SK-N-SH treated with all-trans-retinoic acid at 6 μM for 48 hours (cell line): Measurements from ENCODE around the gene GTF2IRD1.
"Not testable (repeated sequence)": the region's sequence is repeated elsewhere in the genome, so short reads cannot be mapped to it uniquely, and the experiment has no call there.

Source experiments
- ATAC-seq: fragments of 200-7000 bp; cut with Tn5 transposase; 3 replicates; pipeline ENCODE4 v1.9.1; 2020; ENCODE audit warnings: mild to moderate bottlenecking, moderate library complexity
- ARNTL ChIP-seq: fragments of 450-650 bp; formaldehyde crosslinking; IDR thresholded peaks from 2 replicates; pipeline ENCODE4 v1.5.0; 2020; ENCODE audit warnings: low read depth, mild to moderate bottlenecking, moderate library complexity, borderline replicate concordance
- BACH2 ChIP-seq: fragments of 250-450 bp; sonication (Bioruptor Pico); IDR thresholded peaks from 2 replicates; pipeline ENCODE4 v1.9.0; 2021; ENCODE audit warnings: mild to moderate bottlenecking, borderline replicate concordance
- CSDC2 ChIP-seq: fragments of 250-450 bp; sonication (Bioruptor Pico); IDR thresholded peaks from 2 replicates; pipeline ENCODE4 v1.5.0; 2020; ENCODE audit warnings: mild to moderate bottlenecking, moderate library complexity
- ESRRG ChIP-seq: fragments of 250-450 bp; sonication (Bioruptor Pico); IDR thresholded peaks from 2 replicates; pipeline ENCODE4 v1.6.1; 2021; ENCODE audit warnings: mild to moderate bottlenecking
- GLIS3 ChIP-seq: fragments of 250-450 bp; sonication (Bioruptor Pico); IDR thresholded peaks from 2 replicates; pipeline ENCODE4 v1.5.0; 2020; ENCODE audit warnings: mild to moderate bottlenecking, moderate library complexity
- ISL1 ChIP-seq: fragments of 250-450 bp; sonication (Bioruptor Pico); IDR thresholded peaks from 2 replicates; pipeline ENCODE4 v2.1.2; 2022; ENCODE audit warnings: mild to moderate bottlenecking, moderate library complexity
- OSR1 ChIP-seq: fragments of 250-450 bp; sonication (Bioruptor Pico); IDR thresholded peaks from 2 replicates; pipeline ENCODE4 v1.8.0; 2022; ENCODE audit warnings: moderate library complexity, mild to moderate bottlenecking, inconsistent platforms
- PPARA ChIP-seq: fragments of 250-450 bp; sonication (Bioruptor Pico); IDR thresholded peaks from 2 replicates; pipeline ENCODE4 v1.5.0; 2020; ENCODE audit warnings: mild to moderate bottlenecking, borderline replicate concordance
- RARB ChIP-seq: fragments of 250-450 bp; sonication (Bioruptor Pico); IDR thresholded peaks from 2 replicates; pipeline ENCODE4 v1.8.0; 2021; ENCODE audit warnings: mild to moderate bottlenecking, moderate library complexity
- SNAI2 ChIP-seq: fragments of 250-450 bp; sonication (Bioruptor Pico); IDR thresholded peaks from 2 replicates; pipeline ENCODE4 v1.5.0; 2020; ENCODE audit warnings: mild to moderate bottlenecking, moderate library complexity
- TCF4 ChIP-seq: fragments of 250-450 bp; sonication (Bioruptor Pico); IDR thresholded peaks from 2 replicates; pipeline ENCODE4 v1.8.0; 2021; ENCODE audit warnings: mild to moderate bottlenecking, moderate library complexity, borderline replicate concordance
- TOX ChIP-seq: fragments of 250-450 bp; sonication (Bioruptor Pico); IDR thresholded peaks from 2 replicates; pipeline ENCODE4 v1.8.0; 2021; ENCODE audit warnings: mild to moderate bottlenecking, moderate library complexity, borderline replicate concordance
- ZC3H10 ChIP-seq: fragments of 250-450 bp; sonication (Bioruptor Pico); IDR thresholded peaks from 2 replicates; pipeline ENCODE4 v1.5.1; 2021; ENCODE audit warnings: mild to moderate bottlenecking, moderate library complexity
- ZFP3 ChIP-seq: fragments of 250-450 bp; sonication (Bioruptor Pico); IDR thresholded peaks from 2 replicates; pipeline ENCODE4 v1.5.0; 2020; ENCODE audit warnings: mild to moderate bottlenecking, moderate library complexity
- ZNF565 ChIP-seq: fragments of 450-650 bp; formaldehyde crosslinking; conservative IDR thresholded peaks from 2 replicates; pipeline ENCODE4 v1.5.0; 2020; ENCODE audit warnings: low read depth, mild to moderate bottlenecking, moderate library complexity
- ZNF70 ChIP-seq: fragments of 450-650 bp; formaldehyde crosslinking; IDR thresholded peaks from 2 replicates; pipeline ENCODE4 v1.5.0; 2020; ENCODE audit warnings: mild to moderate bottlenecking, moderate library complexity
- ZNF8 ChIP-seq: fragments of 450-650 bp; formaldehyde crosslinking; IDR thresholded peaks from 2 replicates; pipeline ENCODE4 v1.5.0; 2020; ENCODE audit warnings: mild to moderate bottlenecking, moderate library complexity
- TF ChIP-seq, protein P1 (sequence below): fragments of 250-450 bp; sonication (Bioruptor Pico); IDR thresholded peaks from 2 replicates; pipeline ENCODE4 v1.5.0; 2020; ENCODE audit warnings: mild to moderate bottlenecking, moderate library complexity
- TF ChIP-seq, protein P2 (sequence below): fragments of 250-450 bp; sonication (Bioruptor Pico); IDR thresholded peaks from 2 replicates; pipeline ENCODE4 v1.5.1; 2020; ENCODE audit warnings: low read depth, mild to moderate bottlenecking, moderate library complexity
- TF ChIP-seq, protein P3 (sequence below): fragments of 250-450 bp; sonication (Bioruptor Pico); IDR thresholded peaks from 2 replicates; pipeline ENCODE4 v1.8.0; 2021; ENCODE audit warnings: low read depth, mild to moderate bottlenecking, moderate library complexity, borderline replicate concordance
- TF ChIP-seq, protein P4 (sequence below): fragments of 250-450 bp; sonication (Bioruptor Pico); IDR thresholded peaks from 2 replicates; pipeline ENCODE4 v1.5.1; 2021; ENCODE audit warnings: mild to moderate bottlenecking, moderate library complexity

Gene GTF2IRD1

DNA sequence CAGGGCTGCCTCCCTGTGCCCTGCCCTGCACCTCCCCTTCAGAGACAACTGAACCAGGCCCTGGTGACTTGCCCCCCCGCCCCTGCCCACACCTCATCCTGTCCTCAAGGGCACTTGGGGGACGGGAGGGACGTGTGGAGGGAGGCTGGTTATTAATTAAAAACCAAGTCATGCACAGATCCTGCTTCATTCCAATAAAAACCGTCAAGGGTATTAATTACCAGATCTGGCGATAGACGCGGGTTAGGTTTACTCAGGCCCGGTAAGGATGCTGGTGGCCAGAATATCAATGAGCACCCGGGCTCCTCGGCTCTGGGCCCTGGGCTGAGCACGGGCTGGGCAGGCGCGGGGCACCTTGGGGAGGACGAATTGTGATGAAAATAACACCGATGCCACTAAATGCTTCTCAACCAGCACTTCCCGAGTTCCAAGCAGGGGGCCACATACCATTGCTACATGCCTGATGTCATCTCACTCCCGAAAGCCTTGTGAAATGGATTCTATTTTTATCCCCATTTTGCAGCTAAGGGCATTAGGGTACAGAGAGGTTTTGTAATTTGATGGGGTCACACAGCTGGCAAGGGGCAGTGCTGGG is 24.5 kb upstream of the GTF2IRD1 start (continued):
- TF ChIP-seq, protein P1, sequence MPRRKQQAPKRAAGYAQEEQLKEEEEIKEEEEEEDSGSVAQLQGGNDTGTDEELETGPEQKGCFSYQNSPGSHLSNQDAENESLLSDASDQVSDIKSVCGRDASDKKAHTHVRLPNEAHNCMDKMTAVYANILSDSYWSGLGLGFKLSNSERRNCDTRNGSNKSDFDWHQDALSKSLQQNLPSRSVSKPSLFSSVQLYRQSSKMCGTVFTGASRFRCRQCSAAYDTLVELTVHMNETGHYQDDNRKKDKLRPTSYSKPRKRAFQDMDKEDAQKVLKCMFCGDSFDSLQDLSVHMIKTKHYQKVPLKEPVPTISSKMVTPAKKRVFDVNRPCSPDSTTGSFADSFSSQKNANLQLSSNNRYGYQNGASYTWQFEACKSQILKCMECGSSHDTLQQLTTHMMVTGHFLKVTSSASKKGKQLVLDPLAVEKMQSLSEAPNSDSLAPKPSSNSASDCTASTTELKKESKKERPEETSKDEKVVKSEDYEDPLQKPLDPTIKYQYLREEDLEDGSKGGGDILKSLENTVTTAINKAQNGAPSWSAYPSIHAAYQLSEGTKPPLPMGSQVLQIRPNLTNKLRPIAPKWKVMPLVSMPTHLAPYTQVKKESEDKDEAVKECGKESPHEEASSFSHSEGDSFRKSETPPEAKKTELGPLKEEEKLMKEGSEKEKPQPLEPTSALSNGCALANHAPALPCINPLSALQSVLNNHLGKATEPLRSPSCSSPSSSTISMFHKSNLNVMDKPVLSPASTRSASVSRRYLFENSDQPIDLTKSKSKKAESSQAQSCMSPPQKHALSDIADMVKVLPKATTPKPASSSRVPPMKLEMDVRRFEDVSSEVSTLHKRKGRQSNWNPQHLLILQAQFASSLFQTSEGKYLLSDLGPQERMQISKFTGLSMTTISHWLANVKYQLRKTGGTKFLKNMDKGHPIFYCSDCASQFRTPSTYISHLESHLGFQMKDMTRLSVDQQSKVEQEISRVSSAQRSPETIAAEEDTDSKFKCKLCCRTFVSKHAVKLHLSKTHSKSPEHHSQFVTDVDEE (CRISPR knock-in tag) = no peak
- TF ChIP-seq, protein P2, sequence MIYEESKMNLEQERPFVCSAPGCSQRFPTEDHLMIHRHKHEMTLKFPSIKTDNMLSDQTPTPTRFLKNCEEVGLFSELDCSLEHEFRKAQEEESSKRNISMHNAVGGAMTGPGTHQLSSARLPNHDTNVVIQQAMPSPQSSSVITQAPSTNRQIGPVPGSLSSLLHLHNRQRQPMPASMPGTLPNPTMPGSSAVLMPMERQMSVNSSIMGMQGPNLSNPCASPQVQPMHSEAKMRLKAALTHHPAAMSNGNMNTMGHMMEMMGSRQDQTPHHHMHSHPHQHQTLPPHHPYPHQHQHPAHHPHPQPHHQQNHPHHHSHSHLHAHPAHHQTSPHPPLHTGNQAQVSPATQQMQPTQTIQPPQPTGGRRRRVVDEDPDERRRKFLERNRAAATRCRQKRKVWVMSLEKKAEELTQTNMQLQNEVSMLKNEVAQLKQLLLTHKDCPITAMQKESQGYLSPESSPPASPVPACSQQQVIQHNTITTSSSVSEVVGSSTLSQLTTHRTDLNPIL (CRISPR knock-in tag) = no peak
- no peak for TF ChIP-seq ZC3H10
- no peak for TF ChIP-seq CSDC2 (CRISPR knock-in tag)
- TF ChIP-seq OSR1 (CRISPR knock-in tag) = no peak

DNA sequence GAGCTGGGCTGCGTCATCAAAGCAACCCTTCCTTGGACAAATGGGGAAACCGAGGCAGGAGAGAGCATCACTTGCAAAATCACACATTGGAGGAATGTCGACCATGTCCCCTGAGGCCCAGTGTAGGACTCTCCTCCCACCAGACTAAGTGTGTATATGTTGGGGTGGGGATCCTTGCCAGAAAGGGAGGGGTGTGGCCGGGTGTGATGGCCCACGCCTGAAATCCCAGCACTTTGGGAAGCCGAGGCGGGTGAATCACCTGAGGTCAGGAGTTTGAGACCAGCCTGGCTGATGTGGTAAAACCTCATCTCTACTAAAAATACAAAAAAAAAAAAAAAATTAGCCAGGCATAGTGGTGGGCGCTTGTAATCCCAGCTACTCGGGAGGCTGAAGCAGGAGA is 23.3 kb upstream of the GTF2IRD1 start:
- not testable (repeated sequence) for ATAC-seq

DNA sequence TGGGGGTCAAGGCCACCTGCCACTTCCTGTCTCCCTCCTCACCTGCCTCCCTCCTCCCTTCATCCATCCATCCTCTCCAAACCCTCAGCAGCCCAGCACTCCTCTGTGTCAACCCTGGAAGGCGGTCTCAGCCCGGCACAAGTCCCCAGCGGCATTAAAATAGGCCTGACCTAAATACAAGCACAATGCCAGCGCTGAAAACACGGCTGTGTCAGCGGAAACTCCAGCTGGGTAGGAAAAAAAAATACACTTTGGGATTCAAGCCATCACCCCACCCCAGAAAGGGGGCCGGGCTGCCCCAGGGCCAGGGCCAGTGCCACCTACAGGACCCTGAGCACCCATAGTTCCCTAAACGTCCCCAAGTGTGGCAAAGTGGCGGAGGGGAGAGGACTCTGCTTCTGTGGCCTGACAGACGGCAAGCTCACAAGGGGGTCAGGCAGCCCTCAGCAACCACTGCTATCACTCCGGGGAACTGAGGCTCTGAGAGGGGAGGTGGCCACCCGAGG is 22.7 kb upstream of the GTF2IRD1 start:
- TF ChIP-seq ISL1 (CRISPR knock-in tag) (no peak), ARNTL (CRISPR knock-in tag) (no peak), CSDC2 (CRISPR knock-in tag) (no peak), ZNF70 (CRISPR knock-in tag) (no peak)
- TF ChIP-seq, protein P1 (CRISPR knock-in tag) = no peak
- TF ChIP-seq, protein P3, sequence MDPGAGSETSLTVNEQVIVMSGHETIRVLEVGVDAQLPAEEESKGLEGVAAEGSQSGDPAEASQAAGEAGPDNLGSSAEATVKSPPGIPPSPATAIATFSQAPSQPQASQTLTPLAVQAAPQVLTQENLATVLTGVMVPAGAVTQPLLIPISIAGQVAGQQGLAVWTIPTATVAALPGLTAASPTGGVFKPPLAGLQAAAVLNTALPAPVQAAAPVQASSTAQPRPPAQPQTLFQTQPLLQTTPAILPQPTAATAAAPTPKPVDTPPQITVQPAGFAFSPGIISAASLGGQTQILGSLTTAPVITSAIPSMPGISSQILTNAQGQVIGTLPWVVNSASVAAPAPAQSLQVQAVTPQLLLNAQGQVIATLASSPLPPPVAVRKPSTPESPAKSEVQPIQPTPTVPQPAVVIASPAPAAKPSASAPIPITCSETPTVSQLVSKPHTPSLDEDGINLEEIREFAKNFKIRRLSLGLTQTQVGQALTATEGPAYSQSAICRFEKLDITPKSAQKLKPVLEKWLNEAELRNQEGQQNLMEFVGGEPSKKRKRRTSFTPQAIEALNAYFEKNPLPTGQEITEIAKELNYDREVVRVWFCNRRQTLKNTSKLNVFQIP (CRISPR knock-in tag) = no peak
- no peak for ATAC-seq

DNA sequence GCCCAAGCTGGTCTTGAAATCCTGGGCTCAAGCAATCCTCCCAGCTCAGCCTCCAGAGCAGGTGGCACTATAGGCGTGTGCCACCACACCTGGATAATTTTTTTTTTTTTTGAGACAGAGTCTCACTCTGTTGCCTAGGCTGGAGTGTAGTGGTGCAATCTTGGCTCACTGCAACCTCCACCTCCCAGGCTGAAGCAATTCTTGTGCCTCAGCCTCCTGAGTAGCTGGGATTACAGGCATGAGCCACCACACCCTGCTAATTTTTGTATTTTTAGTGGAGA is 16.5 kb upstream of the GTF2IRD1 start:
- ATAC-seq = not testable (repeated sequence)

DNA sequence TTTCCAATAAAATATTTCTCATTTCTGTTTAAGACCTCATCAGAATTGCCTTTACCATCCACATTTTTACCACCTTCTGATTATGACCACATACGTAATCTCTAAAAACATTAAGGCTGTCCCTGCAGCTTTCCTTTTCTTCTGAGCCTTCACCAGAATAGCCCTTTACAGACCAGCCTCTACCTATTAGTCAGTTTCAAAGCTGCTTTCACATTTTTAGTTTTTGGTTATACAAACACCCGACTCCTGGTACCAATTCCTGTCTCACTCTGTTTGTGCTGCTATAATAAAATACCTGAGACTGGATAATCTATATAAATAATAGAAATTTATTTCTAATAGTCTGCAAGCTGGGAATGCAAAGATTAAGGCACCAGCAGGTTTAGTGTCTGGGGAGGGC is 15.4 kb upstream of the GTF2IRD1 start:
- TF ChIP-seq TCF4 (CRISPR knock-in tag) (no peak), ZC3H10 (no peak), SNAI2 (CRISPR knock-in tag) (no peak), ISL1 (CRISPR knock-in tag) (no peak), CSDC2 (CRISPR knock-in tag) (no peak), BACH2 (no peak), TOX (CRISPR knock-in tag) (no peak), ZFP3 (CRISPR knock-in tag) (no peak), OSR1 (CRISPR knock-in tag) (no peak), ZNF8 (CRISPR knock-in tag) (no peak), GLIS3 (CRISPR knock-in tag) (no peak), PPARA (no peak), ZNF565 (no peak), ESRRG (CRISPR knock-in tag) (no peak), RARB (CRISPR knock-in tag) (no peak), ARNTL (CRISPR knock-in tag) (no peak)
- TF ChIP-seq, protein P4, sequence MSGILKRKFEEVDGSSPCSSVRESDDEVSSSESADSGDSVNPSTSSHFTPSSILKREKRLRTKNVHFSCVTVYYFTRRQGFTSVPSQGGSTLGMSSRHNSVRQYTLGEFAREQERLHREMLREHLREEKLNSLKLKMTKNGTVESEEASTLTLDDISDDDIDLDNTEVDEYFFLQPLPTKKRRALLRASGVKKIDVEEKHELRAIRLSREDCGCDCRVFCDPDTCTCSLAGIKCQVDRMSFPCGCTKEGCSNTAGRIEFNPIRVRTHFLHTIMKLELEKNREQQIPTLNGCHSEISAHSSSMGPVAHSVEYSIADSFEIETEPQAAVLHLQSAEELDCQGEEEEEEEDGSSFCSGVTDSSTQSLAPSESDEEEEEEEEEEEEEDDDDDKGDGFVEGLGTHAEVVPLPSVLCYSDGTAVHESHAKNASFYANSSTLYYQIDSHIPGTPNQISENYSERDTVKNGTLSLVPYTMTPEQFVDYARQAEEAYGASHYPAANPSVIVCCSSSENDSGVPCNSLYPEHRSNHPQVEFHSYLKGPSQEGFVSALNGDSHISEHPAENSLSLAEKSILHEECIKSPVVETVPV (CRISPR knock-in tag) = no peak
- TF ChIP-seq, protein P3 (CRISPR knock-in tag) = no peak
- no peak for ATAC-seq
